IMR-90 (cell line): Measurements from ENCODE around the gene SERPINA7. TPM values are rescaled to one million over a fixed set of nuclear protein-coding genes. Genes with fewer than 3 reads are reported as not detected.

Experiments
- ATAC-seq: fragments of 200-7000 bp; cut with Tn5 transposase; 2 replicates; pipeline ENCODE4 v1.9.1; 2020; ENCODE audit warnings: low read depth, mild to moderate bottlenecking, moderate library complexity
- BruUV-seq: library from RNA; stranded (reverse); fragments of 400-500 nt; replicated peaks from 2 replicates; lab custom pipeline; 2021; lab: Mats Ljungman, UMichigan
- CTCF ChIA-PET: fragments of 300-600 bp; formaldehyde crosslinking; extraction: SDS; loops from one replicate; lab custom pipeline; 2021; ENCODE audit warnings: antibody characterized with exemption; lab: Yijun Ruan, JAX
- POLR2A ChIA-PET: fragments of 300-600 bp; sonication (Branson Sonifier 250); formaldehyde crosslinking; loops from one replicate; lab custom pipeline; 2022; ENCODE audit warnings: antibody characterized with exemption; ENCODE audit not compliant: unreplicated experiment; lab: Charles Lee
- DNase-seq: peaks from one replicate; pipeline ENCODE4 v3.0.0; 2013
- H2AFZ ChIP-seq: replicated peaks from 2 replicates; pipeline ENCODE3; 2013; ENCODE audit warnings: low read length, mild to moderate bottlenecking; ENCODE audit not compliant: poor library complexity
- H2AK5ac ChIP-seq: 2 replicates; pipeline ENCODE4 v1.6.1; 2013; ENCODE audit warnings: low read depth, low read length, inconsistent platforms
- H2AK9ac ChIP-seq: replicated peaks from 2 replicates; pipeline ENCODE3; 2013; ENCODE audit warnings: mild to moderate bottlenecking, low read depth, low read length, moderate library complexity; ENCODE audit not compliant: poor library complexity
- H2BK120ac ChIP-seq: 2 replicates; pipeline ENCODE4 v1.6.1; 2013; ENCODE audit warnings: low read depth, low read length, inconsistent platforms
- H2BK15ac ChIP-seq: 3 replicates; pipeline ENCODE4 v1.6.1; 2013; ENCODE audit warnings: low read depth, low read length, inconsistent platforms
- H2BK20ac ChIP-seq: 2 replicates; pipeline ENCODE4 v1.6.1; 2013; ENCODE audit warnings: low read depth, mild to moderate bottlenecking, inconsistent platforms, low read length, moderate library complexity
- H2BK5ac ChIP-seq: 2 replicates; pipeline ENCODE4 v1.6.1; 2013; ENCODE audit warnings: mild to moderate bottlenecking, low read depth, low read length, inconsistent platforms; ENCODE audit not compliant: poor library complexity, severe bottlenecking
- H3K14ac ChIP-seq: replicated peaks from 2 replicates; pipeline ENCODE4 v1.6.1; 2013; ENCODE audit warnings: low read depth, low read length, inconsistent platforms
- H3K18ac ChIP-seq: 2 replicates; pipeline ENCODE4 v1.6.1; 2013; ENCODE audit warnings: low read depth, low read length, control low read depth
- H3K23ac ChIP-seq: 2 replicates; pipeline ENCODE4 v1.6.1; 2013; ENCODE audit warnings: low read depth, low read length, inconsistent platforms
- H3K27ac ChIP-seq: 2 replicates; pipeline ENCODE4 v1.5.1; 2013; ENCODE audit warnings: mild to moderate bottlenecking, control low read depth, low read length; ENCODE audit not compliant: insufficient read depth
- H3K27me3 ChIP-seq: 2 replicates; pipeline ENCODE4 v1.6.1; 2013; ENCODE audit warnings: low read length; ENCODE audit not compliant: control insufficient read depth, insufficient read depth
- H3K36me3 ChIP-seq: 2 replicates; pipeline ENCODE4 v1.6.1; 2013; ENCODE audit warnings: low read length, mixed read lengths; ENCODE audit not compliant: control insufficient read depth, insufficient read depth
- H3K4ac ChIP-seq: 2 replicates; pipeline ENCODE4 v1.6.1; 2013; ENCODE audit warnings: low read depth, low read length, inconsistent platforms
- H3K4me1 ChIP-seq: 2 replicates; pipeline ENCODE4 v1.6.1; 2013; ENCODE audit warnings: low read length, mixed read lengths; ENCODE audit not compliant: control insufficient read depth, insufficient read depth
- H3K4me2 ChIP-seq: 2 replicates; pipeline ENCODE4 v1.6.1; 2013; ENCODE audit warnings: low read depth, mild to moderate bottlenecking, control low read depth, low read length, moderate library complexity
- H3K4me3 ChIP-seq: 2 replicates; pipeline ENCODE4 v1.5.1; 2013; ENCODE audit warnings: low read depth, mild to moderate bottlenecking, control low read depth, low read length, moderate library complexity; ENCODE audit not compliant: insufficient read depth
- H3K56ac ChIP-seq: 2 replicates; pipeline ENCODE4 v1.6.1; 2013; ENCODE audit warnings: low read length, inconsistent platforms; ENCODE audit not compliant: insufficient read depth; ENCODE audit errors: extremely low read depth
- H3K79me1 ChIP-seq, 2 experiments: 2 replicates each; pipeline ENCODE4 v1.6.1; 2013; ENCODE audit warnings: low read length in 2 of 2, inconsistent platforms in 1 of 2, low read depth in 1 of 2
- H3K9ac ChIP-seq: 2 replicates; pipeline ENCODE4 v1.6.1; 2013; ENCODE audit warnings: low read depth, low read length, control low read depth
- H3K9me1 ChIP-seq: 2 replicates; pipeline ENCODE4 v1.6.1; 2013; ENCODE audit warnings: low read length, inconsistent platforms; ENCODE audit not compliant: insufficient read depth
- H3K9me3 ChIP-seq: 2 replicates; pipeline ENCODE4 v1.6.1; 2013; ENCODE audit warnings: low read length; ENCODE audit not compliant: control insufficient read depth, insufficient read depth
- H4K20me1 ChIP-seq: 2 replicates; pipeline ENCODE4 v1.6.1; 2013; ENCODE audit warnings: low read length, inconsistent platforms; ENCODE audit not compliant: insufficient read depth
- H4K5ac ChIP-seq: 2 replicates; pipeline ENCODE4 v1.6.1; 2013; ENCODE audit warnings: mild to moderate bottlenecking, low read depth, low read length, control low read depth
- H4K8ac ChIP-seq, 2 experiments: 2 replicates each; pipeline ENCODE4 v1.6.1; 2013; ENCODE audit warnings: low read depth in 2 of 2, low read length in 2 of 2, control low read depth in 1 of 2, inconsistent platforms in 1 of 2
- H4K91ac ChIP-seq: 2 replicates; pipeline ENCODE4 v1.6.1; 2013; ENCODE audit warnings: low read depth, low read length, inconsistent platforms; ENCODE audit not compliant: insufficient read depth
- BHLHE40 ChIP-seq: fragments of 150-350 bp; IDR thresholded peaks from 2 replicates; pipeline ENCODE4 v1.6.1; 2016; ENCODE audit warnings: mild to moderate bottlenecking, low read depth, low read length
- MAZ ChIP-seq: IDR thresholded peaks from 2 replicates; pipeline ENCODE4 v1.6.1; 2012; ENCODE audit warnings: low read depth, mild to moderate bottlenecking, low read length, improper control_type of control experiment, moderate library complexity, borderline replicate concordance
- SMC3 ChIP-seq: fragments of 150-350 bp; IDR thresholded peaks from 2 replicates; pipeline ENCODE4 v1.6.1; 2016; ENCODE audit warnings: low read depth, mild to moderate bottlenecking, antibody characterized with exemption, low read length, moderate library complexity
- WGBS, 2 experiments: methylation state at CpG; one replicate each; pipeline versions ENCODE4 v1.1.5 to v1.1.7; 2013; ENCODE audit warnings: missing lambda C conversion rate in 2 of 2; ENCODE audit not compliant: insufficient read length in 1 of 2; ENCODE audit errors: extremely low coverage in 2 of 2; 5-methylcytosine and 5-hydroxymethylcytosine counted together
- dilution Hi-C: fragments of 300-500 bp; cut with HindIII; formaldehyde crosslinking; loops from one replicate; pipeline ENCODE4 v1.14.3; 2018; ENCODE audit warnings: low sequenced_read_pairs; ENCODE audit not compliant: unreplicated experiment
- in situ Hi-C: fragments of 300-500 bp; cut with MboI; formaldehyde crosslinking; loops from 3 replicates; pipeline ENCODE4 v1.14.3; 2019; ENCODE audit warnings: low sequenced_read_pairs, inconsistent platforms, mixed read lengths
- intact Hi-C: fragments of 100-400 bp; cut with micrococcal nuclease; formaldehyde crosslinking; loops from 2 replicates; pipeline ENCODE4 v1.10.0; 2022
- polyA plus RNA-seq, 3 experiments: library from polyadenylated mRNA; depleted of rRNA; stranded (reverse); fragments of >200 nt; gene quantifications; 2 replicates each; pipeline ENCODE4 v1.2.3, GENCODE V29; 2012; ENCODE audit warnings: low replicate concordance in 1 of 3
- total RNA-seq: library from RNA; depleted of rRNA; stranded (reverse); fragments of >200 nt; gene quantifications from 2 replicates; pipeline ENCODE4 v1.2.3, GENCODE V29; 2012

SERPINA7 gene
- total and polyA plus RNA-seq, 2 of the 4 experiments (the other 2 are of a cell fraction), result not detected

DNA sequence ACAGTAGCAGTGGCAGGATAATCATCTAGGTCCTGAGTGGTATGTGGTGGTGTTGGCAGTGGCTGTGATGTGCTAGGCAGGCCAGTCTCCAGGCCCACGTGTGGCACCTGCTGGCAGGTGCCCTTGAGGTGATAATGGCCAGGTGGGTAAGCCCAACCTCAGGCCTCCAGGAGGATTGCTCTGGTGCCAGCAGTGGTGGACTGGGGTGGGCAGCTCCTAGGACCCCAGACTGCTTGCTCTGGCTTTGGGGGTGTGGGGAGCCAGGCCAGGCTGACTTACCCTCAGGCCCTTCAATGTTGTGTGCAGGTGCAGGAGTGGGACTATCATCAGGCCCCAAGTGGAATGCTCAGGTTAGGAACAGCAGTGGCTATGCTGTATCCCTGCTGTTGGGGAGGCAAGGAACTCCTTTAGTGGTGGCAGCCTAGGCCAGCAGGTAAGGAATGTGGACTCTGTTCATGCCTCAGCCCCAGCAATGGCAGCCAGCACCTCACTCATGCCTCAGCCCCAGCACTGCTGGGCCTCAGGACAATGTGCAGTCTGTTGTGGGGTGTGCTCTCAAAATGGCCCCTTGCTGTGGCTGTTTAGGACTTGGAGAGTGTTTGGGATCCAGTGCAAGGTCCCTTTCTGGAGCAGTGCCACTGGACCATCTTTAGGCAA, 24.3 kb downstream of the SERPINA7 start:
- Histone ChIP-seq H3K4ac (no peak overlapping the region), H3K56ac (no peak overlapping the region), H3K4me3 (no peak overlapping the region), H3K23ac (no peak overlapping the region), H2AK9ac (no peak overlapping the region), H2BK120ac (no peak overlapping the region), H3K9me1 (no peaks in the 10 kb centered on the region), H3K27me3 (no peaks in the 10 kb centered on the region), H3K4me2 (no peak overlapping the region), H2BK20ac (no peak overlapping the region), H3K9me3 (no peaks in the 10 kb centered on the region; the same call in 1 of the 2 replicates), H2AK5ac (no peak overlapping the region), H3K9ac (no peak overlapping the region), H3K4me1 (no peaks in the 10 kb centered on the region), H3K18ac (no peak overlapping the region), H4K20me1 (no peaks in the 10 kb centered on the region), H3K79me1 (no peaks in the 10 kb centered on the region), H2BK5ac (no peak overlapping the region), H4K8ac (no peak overlapping the region), H3K27ac (no peak overlapping the region), H4K5ac (no peak overlapping the region), H2BK15ac (no peak overlapping the region), H2AFZ (no peak overlapping the region), H3K36me3 (no peaks in the 10 kb centered on the region), H4K91ac (no peak overlapping the region), H3K14ac (no peak overlapping the region)
- ChIA-PET POLR2A (no interaction called here), CTCF (no interaction called here)
- ATAC-seq (no peak), DNase-seq (no peak)
- TF ChIP-seq BHLHE40 (no peak), MAZ (no peak), SMC3 (no peak)
- intact Hi-C loops, result no loop called here
- in situ Hi-C loops, result no loop called here
- dilution Hi-C loops, result no loop called here
- no TSS peak for BruUV-seq
- no CpG with 5 or more reads among the region's 1 CpG for WGBS, 2 experiments
